Body of pancreas (tissue), 4 donors: ENCODE data around the gene LMTK2. TPM values are rescaled to one million over a fixed set of nuclear protein-coding genes. Genes with fewer than 3 reads are reported as not detected.

Experiments used
- ATAC-seq: fragments of 150-250 bp; one replicate; pipeline ENCODE4 v1.9.1; 2016
- DNase-seq, 4 donors: peaks; one replicate each; pipeline ENCODE4 v3.0.0-alpha.2; 2019
- H3K27ac ChIP-seq, 4 donors: fragments of 200-600 bp; sonication (generic); 1 replicate in 3 of 4; 2 replicates in 1 of 4; pipeline versions ENCODE4 v1.5.1 to v1.6.1; 2016 to 2019; ENCODE audit warnings: mild to moderate bottlenecking in 1 of 4, mixed read lengths in 1 of 4, moderate library complexity in 1 of 4
- H3K27me3 ChIP-seq, 2 donors: fragments of 200-600 bp; sonication (generic); one replicate each; pipeline ENCODE4 v1.6.0; 2016; ENCODE audit warnings: mild to moderate bottlenecking in 1 of 2
- H3K36me3 ChIP-seq, 2 donors: fragments of 200-600 bp; sonication (generic); replicated peaks in 1 of 2; 2 replicates each; pipeline ENCODE4 v1.5.1; 2016; ENCODE audit warnings: low read depth in 2 of 2; ENCODE audit not compliant: insufficient read depth in 1 of 2
- H3K4me1 ChIP-seq: fragments of 200-600 bp; sonication (generic); one replicate; pipeline ENCODE4 v1.6.0; 2016
- H3K4me3 ChIP-seq, 2 donors: fragments of 200-600 bp; sonication (generic); 1 replicate in 1 of 2; 2 replicates in 1 of 2; pipeline ENCODE4 v1.5.1; 2016 to 2019
- H3K9me3 ChIP-seq, 3 donors: fragments of 200-600 bp; sonication (generic); 1 replicate in 2 of 3; 2 replicates in 1 of 3; pipeline ENCODE4 v1.5.1; 2016
- CTCF ChIP-seq, 7 experiments: fragments of 450-650 bp in 4 of 7; fragments of 200-600 bp in 3 of 7; sonication (generic) in 3 of 7; IDR thresholded peaks; one replicate each; pipeline ENCODE4 v1.5.1; 2016 to 2019; ENCODE audit warnings: antibody characterized with exemption in 7 of 7
- POLR2A ChIP-seq, 3 donors: fragments of 450-650 bp; IDR thresholded peaks; one replicate each; pipeline ENCODE4 v1.6.1; 2016; ENCODE audit warnings: antibody characterized with exemption in 3 of 3, mild to moderate bottlenecking in 2 of 3
- WGBS, 2 donors: methylation state at CpG; one replicate each; pipeline ENCODE4 v1.1.5; 2017; 5-methylcytosine and 5-hydroxymethylcytosine counted together
- intact Hi-C: fragments of 100-400 bp; cut with DNase I; formaldehyde crosslinking; loops from one replicate; pipeline ENCODE4 v1.15.1; 2023
- total RNA-seq, 2 donors: library from RNA; depleted of rRNA; stranded (reverse); fragments of >200 nt; gene quantifications; one replicate each; pipeline ENCODE4 v1.1.0, GENCODE V29; 2016

Gene LMTK2
- total RNA-seq, 2 donors from 2014 or later: 19.7 to 23.1 TPM

- Histone ChIP-seq H3K9me3 (no peaks in the 10 kb centered on the region), H3K36me3 (peaks cover 2% of the 10 kb centered on the region in 2 donors), H3K27ac (no peak overlapping the region), H3K4me1 (peaks cover 1% of the 10 kb centered on the region), H3K4me3 (no peak overlapping the region), H3K27me3 (no peaks in the 10 kb centered on the region)
- intact Hi-C loops: no loop called here
- ATAC-seq: no peak
- 79 to 81% methylated on average over 9 of the region's 9 CpGs for WGBS, 2 donors
- DNase-seq: no peak
- no peak for TF ChIP-seq CTCF (IDR thresholded peaks at IDR 0.05)
- no peak for TF ChIP-seq POLR2A (IDR thresholded peaks at IDR 0.05)
These were observed 79.9 kb downstream of the LMTK2 start for GRCh38 chr7:98186452-98187137.

- Histone ChIP-seq H3K4me1 (no peaks in the 10 kb centered on the region), H3K4me3 (no peak overlapping the region), H3K36me3 (peaks cover 6 to 7% of the 10 kb centered on the region in 2 donors), H3K27me3 (no peaks in the 10 kb centered on the region), H3K27ac (no peak overlapping the region), H3K9me3 (no peaks in the 10 kb centered on the region)
- TF ChIP-seq POLR2A (IDR thresholded peaks at IDR 0.05): no peak
- no peak for TF ChIP-seq CTCF (IDR thresholded peaks at IDR 0.05)
- WGBS, 2 donors: 48 to 79% methylated on average over 1 of the region's 1 CpG
- DNase-seq (no peak), ATAC-seq (no peak)
- intact Hi-C loops: no loop called here
These were observed 80.5 kb downstream of the LMTK2 start for GRCh38 chr7:98187138-98187502.

GRCh38 chr7:98189559-98189958 is 82.9 kb downstream of the LMTK2 start:
- intact Hi-C loops: no loop called here
- Histone ChIP-seq H3K9me3 (no peaks in the 10 kb centered on the region), H3K27me3 (no peaks in the 10 kb centered on the region), H3K4me1 (no peaks in the 10 kb centered on the region), H3K27ac (no peak overlapping the region), H3K36me3 (peaks cover 8 to 12% of the 10 kb centered on the region in 2 donors), H3K4me3 (no peak overlapping the region)
- TF ChIP-seq CTCF (IDR thresholded peaks at IDR 0.05) (no peak), POLR2A (IDR thresholded peaks at IDR 0.05) (no peak)
- 92 to 94% methylated on average over 10 to 11 of the region's 11 CpGs for WGBS, 2 donors
- ATAC-seq (no peak), DNase-seq (no peak)

GRCh38 chr7:98191668-98192431 is 85.2 kb downstream of the LMTK2 start:
- no peak overlapping the region for H3K4me3 ChIP-seq
- H3K27ac ChIP-seq: no peak overlapping the region
- ATAC-seq (no peak), DNase-seq (no peak)
- no peaks in the 10 kb centered on the region for H3K4me1 ChIP-seq
- intact Hi-C loops: no loop called here
- WGBS, 2 donors: 92 to 93% methylated on average over 12 to 32 of the region's 32 CpGs
- H3K36me3 ChIP-seq: peaks cover 8 to 14% of the 10 kb centered on the region in 2 donors
- no peaks in the 10 kb centered on the region for H3K9me3 ChIP-seq
- no peaks in the 10 kb centered on the region for H3K27me3 ChIP-seq
- TF ChIP-seq POLR2A (IDR thresholded peaks at IDR 0.05) (no peak), CTCF (IDR thresholded peaks at IDR 0.05) (no peak)
